ENCODE data around the gene SH2D4B.

Gene SH2D4B

GRCh38 chr10:80567292-80567691 is 29.6 kb downstream of the SH2D4B start:
- TF ChIP-seq, protein P1, sequence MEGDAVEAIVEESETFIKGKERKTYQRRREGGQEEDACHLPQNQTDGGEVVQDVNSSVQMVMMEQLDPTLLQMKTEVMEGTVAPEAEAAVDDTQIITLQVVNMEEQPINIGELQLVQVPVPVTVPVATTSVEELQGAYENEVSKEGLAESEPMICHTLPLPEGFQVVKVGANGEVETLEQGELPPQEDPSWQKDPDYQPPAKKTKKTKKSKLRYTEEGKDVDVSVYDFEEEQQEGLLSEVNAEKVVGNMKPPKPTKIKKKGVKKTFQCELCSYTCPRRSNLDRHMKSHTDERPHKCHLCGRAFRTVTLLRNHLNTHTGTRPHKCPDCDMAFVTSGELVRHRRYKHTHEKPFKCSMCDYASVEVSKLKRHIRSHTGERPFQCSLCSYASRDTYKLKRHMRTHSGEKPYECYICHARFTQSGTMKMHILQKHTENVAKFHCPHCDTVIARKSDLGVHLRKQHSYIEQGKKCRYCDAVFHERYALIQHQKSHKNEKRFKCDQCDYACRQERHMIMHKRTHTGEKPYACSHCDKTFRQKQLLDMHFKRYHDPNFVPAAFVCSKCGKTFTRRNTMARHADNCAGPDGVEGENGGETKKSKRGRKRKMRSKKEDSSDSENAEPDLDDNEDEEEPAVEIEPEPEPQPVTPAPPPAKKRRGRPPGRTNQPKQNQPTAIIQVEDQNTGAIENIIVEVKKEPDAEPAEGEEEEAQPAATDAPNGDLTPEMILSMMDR (conservative IDR thresholded peaks at IDR 0.05; ENCODE audit: low read depth, low read length), result no peak
- DNase-seq (ENCODE audit: low read depth), result no peak
- no peak overlapping the region for H3K4me3 ChIP-seq (ENCODE audit: low read depth, low read length)

DNA sequence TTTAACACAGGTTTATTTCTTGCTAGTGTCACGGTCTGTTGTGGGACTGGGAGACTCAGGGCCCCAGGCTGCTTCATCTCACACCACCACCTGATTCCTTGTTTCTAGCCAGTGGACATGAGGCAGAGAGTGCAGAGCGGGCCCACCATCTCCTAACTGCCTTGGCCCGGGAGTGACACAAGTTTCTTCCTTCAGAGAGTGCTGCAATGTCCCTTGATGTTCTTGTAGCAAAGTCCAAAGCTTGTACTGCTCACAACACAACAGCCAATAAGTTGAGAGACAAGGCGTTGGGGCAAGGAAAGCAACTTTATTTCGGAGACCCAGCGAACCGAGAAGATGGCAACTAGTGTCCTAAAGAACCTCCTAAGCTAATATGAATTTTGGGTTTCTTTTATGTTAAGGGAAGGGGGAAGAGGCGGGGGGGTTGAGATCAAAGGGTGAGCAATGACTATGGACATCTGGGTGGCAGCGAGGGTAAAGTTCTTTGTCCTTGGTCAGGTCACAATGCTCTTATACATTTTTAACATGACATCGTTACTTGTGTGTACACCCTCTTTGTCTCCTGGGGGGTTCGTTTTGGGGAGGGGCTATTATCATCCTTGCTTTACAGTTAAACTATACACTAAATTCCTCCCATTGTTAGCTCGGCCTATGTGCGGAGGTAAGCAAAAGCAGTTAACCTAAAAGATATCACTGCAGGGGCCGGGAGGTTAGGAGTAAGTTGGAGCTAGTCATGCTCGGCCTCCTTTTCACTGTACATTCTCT is 31.6 kb downstream of the SH2D4B start:
- no peak for DNase-seq (ENCODE audit: low read depth)
- TF ChIP-seq, protein P1 (conservative IDR thresholded peaks at IDR 0.05; ENCODE audit: low read depth, low read length), result no peak
- H3K4me3 ChIP-seq (ENCODE audit: low read depth, low read length), result no peak overlapping the region

- no peak overlapping the region for H3K4me3 ChIP-seq (ENCODE audit: low read depth, low read length)
- no peak for DNase-seq (ENCODE audit: low read depth)
- TF ChIP-seq, protein P1 (conservative IDR thresholded peaks at IDR 0.05; ENCODE audit: low read depth, low read length), result no peak
Measured at GRCh38 chr10:80571352-80571751, 33.6 kb downstream of the SH2D4B start.

- no peak overlapping the region for H3K4me3 ChIP-seq (ENCODE audit: low read depth, low read length)
- TF ChIP-seq, protein P1 (conservative IDR thresholded peaks at IDR 0.05; ENCODE audit: low read depth, low read length), result no peak
- no peak for DNase-seq (ENCODE audit: low read depth)
Measured at GRCh38 chr10:80579181-80579763, 41.6 kb downstream of the SH2D4B start.

DNA sequence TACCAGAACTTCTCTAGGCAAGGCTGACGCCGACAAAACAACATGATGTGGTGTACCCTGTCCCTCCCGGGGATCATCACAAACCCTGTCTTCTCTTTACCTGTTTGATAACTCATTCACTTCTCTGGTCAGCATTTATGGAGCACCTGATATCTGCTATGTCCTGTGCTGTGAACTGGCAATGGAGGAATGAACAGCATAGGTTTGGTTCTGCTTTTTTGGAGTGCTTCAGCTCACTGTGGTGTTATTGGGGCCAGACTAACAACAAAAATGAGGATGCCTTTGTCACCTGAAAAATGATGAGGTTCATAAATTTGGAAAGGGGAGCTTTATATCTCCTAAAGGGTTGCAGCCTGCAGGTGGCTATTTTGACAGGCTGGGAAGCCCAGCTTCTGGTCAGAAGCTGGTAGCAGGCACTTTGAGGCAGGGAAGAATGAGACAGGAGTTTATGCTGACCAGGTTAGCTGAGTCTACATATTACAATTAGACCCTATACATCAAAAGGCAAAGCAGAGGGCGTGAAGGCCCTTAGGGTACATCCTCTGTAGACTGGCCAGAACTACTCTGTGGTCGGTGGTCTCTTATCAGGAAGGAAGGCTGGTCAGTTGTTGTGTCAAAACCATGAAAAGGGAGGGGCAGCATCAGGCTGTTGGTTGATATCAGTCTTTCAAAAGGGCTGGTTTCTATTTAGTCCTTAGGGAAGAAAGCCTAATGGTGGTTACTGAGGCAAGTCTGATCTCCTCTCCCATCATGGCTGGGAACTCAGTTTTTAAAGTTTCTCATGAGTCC is 42.3 kb downstream of the SH2D4B start:
- H3K4me3 ChIP-seq (ENCODE audit: low read depth, low read length), result no peak overlapping the region
- TF ChIP-seq, protein P1 (conservative IDR thresholded peaks at IDR 0.05; ENCODE audit: low read depth, low read length), result no peak
- DNase-seq (ENCODE audit: low read depth), result no peak

DNA sequence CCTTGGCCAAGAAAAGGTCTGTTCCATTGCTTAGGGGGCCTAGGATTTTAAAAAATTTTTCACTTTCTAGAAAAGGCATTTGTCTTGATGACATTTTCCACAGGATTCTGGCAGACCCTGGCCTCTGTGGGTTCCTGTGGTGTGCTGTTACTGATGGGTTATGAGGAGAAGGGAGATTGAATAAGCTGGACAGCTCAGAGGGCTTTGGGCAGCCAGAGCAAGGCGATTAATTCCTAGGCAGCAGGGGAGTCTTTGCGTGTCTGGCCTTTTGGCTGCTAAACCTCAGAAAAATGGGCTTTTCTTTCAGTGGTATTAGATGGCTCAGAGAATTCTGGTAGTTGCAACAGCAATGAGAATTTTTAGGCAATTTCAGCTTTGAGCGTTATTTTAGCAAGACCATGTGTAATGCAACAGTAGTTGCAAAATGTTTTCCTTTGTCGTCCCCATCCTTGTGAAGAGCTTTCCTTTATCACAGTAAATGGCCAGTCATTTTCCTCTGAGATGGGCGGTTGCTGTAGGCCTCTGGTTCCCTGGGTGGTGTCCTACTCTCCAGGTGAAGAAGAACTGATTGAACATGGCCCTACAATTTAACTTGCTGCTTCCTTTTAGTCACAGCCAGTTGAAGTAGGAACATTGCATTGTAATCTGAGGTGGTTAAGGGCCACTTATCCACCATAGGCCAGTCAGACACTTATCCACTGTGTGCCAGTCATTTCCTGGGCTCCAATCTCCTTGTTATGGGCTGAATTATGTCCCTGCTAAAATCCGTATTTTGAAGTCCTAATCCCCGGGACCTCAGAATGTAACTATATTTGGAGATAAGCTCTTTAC is 43.2 kb downstream of the SH2D4B start:
- no peak for DNase-seq (ENCODE audit: low read depth)
- TF ChIP-seq, protein P1 (conservative IDR thresholded peaks at IDR 0.05; ENCODE audit: low read depth, low read length), result no peak

More for the DNA sequence above, 43.2 kb downstream of the SH2D4B start:
- no peak overlapping the region for H3K4me3 ChIP-seq (ENCODE audit: low read depth, low read length)

All from choroid plexus epithelial cell (primary cell).